HepG2 (cell line): Measurements from ENCODE around the gene COASY. TPM values are rescaled to one million over a fixed set of nuclear protein-coding genes. Genes with fewer than 3 reads are reported as not detected.

Experiments
- ATAC-seq: fragments of 200-7000 bp; cut with Tn5 transposase; 3 replicates; pipeline ENCODE4 v1.9.1; 2020; ENCODE audit warnings: mild to moderate bottlenecking, moderate library complexity
- BruUV-seq: library from RNA; stranded (reverse); fragments of 400-500 nt; replicated peaks from 2 replicates; lab custom pipeline; 2021; lab: Mats Ljungman, UMichigan
- CTCF ChIA-PET: fragments of 300-600 bp; formaldehyde crosslinking; extraction: SDS; loops from one replicate; lab custom pipeline; 2021; ENCODE audit warnings: low total read pairs, inconsistent platforms, low intra/inter-chr PET ratio; lab: Yijun Ruan, JAX
- POLR2A ChIA-PET: fragments of 350-600 bp; sonication (Branson Sonifier 250); formaldehyde crosslinking; loops from one replicate; lab custom pipeline; 2020; ENCODE audit warnings: antibody characterized with exemption, inconsistent platforms; lab: Yijun Ruan, JAX
- DNase-seq: peaks from one replicate; pipeline ENCODE4 v3.0.0-alpha.2; 2015; ENCODE audit warnings: low spot score
- FAIRE-seq: peaks from 3 replicates; lab custom pipeline; 2011; peaks lifted over from hg19 to GRCh38; lab: Jason Lieb, UNC
- H2AFZ ChIP-seq: one replicate; pipeline ENCODE4 v1.6.1; 2011; ENCODE audit warnings: low read length, inconsistent platforms
- H3K27ac ChIP-seq: fragments of 300-600 bp; 3 replicates; pipeline ENCODE4 v1.8.0; 2011; ENCODE audit warnings: mixed run types, mild to moderate bottlenecking, mixed read lengths, low read length, inconsistent platforms; ENCODE audit not compliant: insufficient read depth; ENCODE audit errors: extremely low read length
- H3K27me3 ChIP-seq, 2 experiments: fragments of 200-600 bp in 1 of 2; 2 replicates in 1 of 2; 3 replicates in 1 of 2; pipeline versions ENCODE4 v1.6.0 to v1.8.0; 2011; ENCODE audit warnings: low read length in 2 of 2, mild to moderate bottlenecking in 2 of 2, moderate library complexity in 2 of 2, inconsistent platforms in 1 of 2; ENCODE audit not compliant: insufficient read depth in 2 of 2, control insufficient read depth in 1 of 2
- H3K36me3 ChIP-seq, 2 experiments: fragments of 200-600 bp in 1 of 2; replicated peaks in 1 of 2; 2 replicates in 1 of 2; 3 replicates in 1 of 2; pipeline versions ENCODE4 v1.5.1 to v1.8.0; 2011; ENCODE audit warnings: low read length in 2 of 2, inconsistent platforms in 1 of 2; ENCODE audit not compliant: insufficient read depth in 2 of 2, control insufficient read depth in 1 of 2
- H3K4me1 ChIP-seq: 2 replicates; pipeline ENCODE4 v1.5.1; 2012; ENCODE audit warnings: low read length, inconsistent platforms; ENCODE audit not compliant: insufficient read depth
- H3K4me2 ChIP-seq: 2 replicates; pipeline ENCODE4 v1.6.0; 2011; ENCODE audit warnings: low read depth, low read length, inconsistent platforms
- H3K4me3 ChIP-seq, 3 experiments: fragments of 200-600 bp in 1 of 3; sonication (generic), shearing (Covaris generic) in 1 of 3; replicated peaks in 1 of 3; 2 replicates each; pipeline ENCODE4 v1.5.1; 2011 to 2016; ENCODE audit warnings: low read length in 3 of 3, inconsistent platforms in 2 of 3, low read depth in 2 of 3, mild to moderate bottlenecking in 2 of 3, control low read depth in 1 of 3, mixed read lengths in 1 of 3; ENCODE audit not compliant: insufficient read depth in 1 of 3
- H3K79me2 ChIP-seq: one replicate; pipeline ENCODE4 v1.6.1; 2011; ENCODE audit warnings: low read length, inconsistent platforms; ENCODE audit not compliant: insufficient read depth
- H3K9ac ChIP-seq: 2 replicates; pipeline ENCODE4 v1.6.0; 2011; ENCODE audit warnings: mild to moderate bottlenecking, low read depth, low read length, inconsistent platforms; ENCODE audit not compliant: insufficient read depth
- H3K9me3 ChIP-seq: 2 replicates; pipeline ENCODE4 v1.5.1; 2012; ENCODE audit warnings: mild to moderate bottlenecking, low read length
- H4K20me1 ChIP-seq: 2 replicates; pipeline ENCODE4 v1.6.0; 2011; ENCODE audit warnings: inconsistent platforms, mild to moderate bottlenecking, low read length, moderate library complexity; ENCODE audit not compliant: insufficient read depth
- ARNTL ChIP-seq: sonication (generic); formaldehyde crosslinking; IDR thresholded peaks from 2 replicates; pipeline ENCODE4 v1.4.0; 2020; ENCODE audit warnings: mild to moderate bottlenecking, missing genetic modification reagents
- DNMT1 ChIP-seq: sonication (generic); formaldehyde crosslinking; IDR thresholded peaks from 2 replicates; pipeline ENCODE4 v1.5.1; 2020; ENCODE audit warnings: mild to moderate bottlenecking, missing genetic modification reagents
- EHMT2 ChIP-seq: fragments of 200-600 bp; sonication (generic); IDR thresholded peaks from 2 replicates; pipeline ENCODE4 v1.7.0; 2017; ENCODE audit warnings: antibody characterized with exemption, low read depth, low read length, borderline replicate concordance
- FOXO1 ChIP-seq: sonication (generic); formaldehyde crosslinking; IDR thresholded peaks from 2 replicates; pipeline ENCODE4 v1.4.0; 2020; ENCODE audit warnings: missing genetic modification reagents
- KLF16 ChIP-seq, 2 experiments: sonication (generic) in 1 of 2; formaldehyde crosslinking in 1 of 2; IDR thresholded peaks; 2 replicates each; pipeline versions ENCODE4 v1.6.1 to v1.8.0; 2016 to 2023; ENCODE audit warnings: missing genetic modification reagents in 2 of 2, missing compliant biosample characterization in 1 of 2
- MATR3 ChIP-seq: sonication (generic); formaldehyde crosslinking; IDR thresholded peaks from 2 replicates; pipeline ENCODE4 v1.4.0; 2020; ENCODE audit warnings: missing genetic modification reagents
- SMAD9 ChIP-seq: sonication (generic); formaldehyde crosslinking; IDR thresholded peaks from 2 replicates; pipeline ENCODE4 v1.5.1; 2020; ENCODE audit warnings: mild to moderate bottlenecking, missing genetic modification reagents
- ZNF546 ChIP-seq: sonication (generic); formaldehyde crosslinking; conservative IDR thresholded peaks from 2 replicates; pipeline ENCODE4 v1.8.1; 2023; ENCODE audit warnings: mild to moderate bottlenecking, missing genetic modification reagents
- ZNF749 ChIP-seq: sonication (generic); formaldehyde crosslinking; IDR thresholded peaks from 2 replicates; pipeline ENCODE4 v1.8.0; 2022; ENCODE audit warnings: mild to moderate bottlenecking, missing genetic modification reagents, moderate library complexity, borderline replicate concordance
- ZNF782 ChIP-seq: sonication (generic); formaldehyde crosslinking; IDR thresholded peaks from 2 replicates; pipeline ENCODE4 v1.4.0; 2020; ENCODE audit warnings: missing genetic modification reagents, mild to moderate bottlenecking, borderline replicate concordance
- ZZZ3 ChIP-seq: sonication (generic); formaldehyde crosslinking; IDR thresholded peaks from 2 replicates; pipeline ENCODE4 v1.4.0; 2020; ENCODE audit warnings: missing genetic modification reagents, mild to moderate bottlenecking, borderline replicate concordance
- WGBS: methylation state at CpG from one replicate; pipeline ENCODE4 v1.1.6; 2017; ENCODE audit warnings: low lambda C conversion rate; 5-methylcytosine and 5-hydroxymethylcytosine counted together
- in situ Hi-C: cut with HindIII; loops from 2 replicates; pipeline ENCODE4 v1.10.0; 2017; ENCODE audit warnings: low pct_unique_long_range_greater_than_20kb; ENCODE audit not compliant: extremely low pct_ligation_motif_present
- intact Hi-C: fragments of 100-400 bp; cut with micrococcal nuclease; formaldehyde crosslinking; loops from one replicate; pipeline ENCODE4 v1.10.0; 2022; ENCODE audit not compliant: unreplicated experiment
- polyA plus RNA-seq, 8 experiments: library from polyadenylated mRNA; depleted of rRNA in 3 of 8; stranded (reverse) in 7 of 8; unstranded in 1 of 8; fragments of >200 nt; fragmentation: Illumina TruSeq in 4 of 8; extraction: Trizol in 4 of 8; gene quantifications; 2 replicates each; pipeline versions ENCODE4 v1.2.1 to v1.2.3, GENCODE V29; 2011 to 2016; ENCODE audit warnings: low read depth in 4 of 8, missing spikeins in 1 of 8, mixed read lengths in 1 of 8; ENCODE audit not compliant: insufficient read depth in 1 of 8
- total RNA-seq, 5 experiments: library from RNA; depleted of rRNA; stranded (reverse); fragments of >200 nt; fragmentation: Illumina TruSeq; extraction: Trizol; gene quantifications; 2 replicates each; pipeline ENCODE4 v1.2.3, GENCODE V29; 2016; ENCODE audit warnings: low read depth in 1 of 5
- TF ChIP-seq, protein P1 (sequence below): sonication (generic); formaldehyde crosslinking; IDR thresholded peaks from 2 replicates; pipeline ENCODE4 v1.4.0; 2020; ENCODE audit warnings: missing genetic modification reagents, borderline replicate concordance
- TF ChIP-seq, protein P2 (sequence below): sonication (generic); formaldehyde crosslinking; IDR thresholded peaks from 2 replicates; pipeline ENCODE4 v1.5.1; 2020; ENCODE audit warnings: mild to moderate bottlenecking, missing genetic modification reagents
- TF ChIP-seq, protein P3 (sequence below): sonication (generic); formaldehyde crosslinking; IDR thresholded peaks from 2 replicates; pipeline ENCODE4 v1.9.0; 2021; ENCODE audit warnings: missing genetic modification reagents, mild to moderate bottlenecking, borderline replicate concordance

The COASY gene
- total and polyA plus RNA-seq, 2 of the 13 experiments (the other 11 are each of a cell fraction or from before 2014, with no cell fraction given): 90.7 to 125 TPM

DNA sequence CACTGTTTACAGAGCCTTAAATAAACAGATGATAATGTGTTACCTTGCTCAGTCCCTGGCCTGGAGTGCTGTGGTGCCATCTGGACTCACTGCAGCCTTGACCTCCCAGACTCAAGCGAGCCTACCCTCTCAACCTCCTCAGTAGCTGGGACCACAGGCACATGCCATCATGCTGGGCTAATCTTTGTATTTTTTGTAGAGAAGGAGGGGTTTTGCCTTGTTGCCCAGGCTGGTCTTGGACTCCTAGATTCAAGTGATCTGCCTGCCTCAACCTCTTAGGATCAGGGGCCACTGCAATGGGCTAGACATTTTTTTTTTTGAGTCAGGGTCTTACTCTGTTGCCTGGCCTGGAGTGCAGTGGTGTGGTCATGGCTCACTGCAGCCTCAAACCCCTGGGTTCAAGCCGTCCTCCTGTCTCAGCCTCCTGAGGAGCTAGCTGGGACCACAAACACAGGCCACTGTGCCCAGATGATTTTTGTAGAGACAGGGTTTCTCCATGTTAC lies 30.9 kb upstream of the COASY start:
- H3K9ac ChIP-seq: peak overlapping the region; percentile 76
- no peaks in the 10 kb centered on the region for H3K36me3 ChIP-seq
- H3K27me3 ChIP-seq: no peaks in the 10 kb centered on the region
- H3K4me2 ChIP-seq: peak overlapping the region; percentile 85
- 4% methylated on average over 2 of the region's 2 CpGs for WGBS
- peak overlapping the region in 1 of 3 experiments; percentile 68; a peak in 2 of 6 replicates for H3K4me3 ChIP-seq
- H3K27ac ChIP-seq: peak overlapping the region; percentile 94
- ATAC-seq (peak; percentile 81), FAIRE-seq (peak; percentile 84), DNase-seq (peak; percentile 99)
- in situ Hi-C loops (no loop called here), intact Hi-C loops (no loop called here)
- peaks cover 88% of the 10 kb centered on the region for H3K4me1 ChIP-seq
- POLR2A ChIA-PET: interaction anchor here (0.8 to 5.3 kb wide), 16 partner anchors 9 to 282 kb away, joined by 3 to 67 read pairs (median 8); partner anchors contain the start of genes MLX, RETREG3, STAT3 and TUBG1
- CTCF ChIA-PET: interaction anchor here (0.5 to 1.5 kb wide), 2 partner anchors 14 to 26 kb away, joined by 3 to 8 read pairs; no protein-coding TSS in a partner anchor
- peaks cover 6% of the 10 kb centered on the region for H3K79me2 ChIP-seq
- H4K20me1 ChIP-seq: no peaks in the 10 kb centered on the region
- no TSS peak for BruUV-seq
- H2AFZ ChIP-seq: no peak overlapping the region
- H3K9me3 ChIP-seq: no peaks in the 10 kb centered on the region
- TF ChIP-seq FOXO1 (CRISPR knock-in tag) (peak; percentile 91), ZZZ3 (CRISPR knock-in tag) (no peak), DNMT1 (CRISPR knock-in tag) (no peak; the same call in 1 of the 2 replicates), ZNF749 (CRISPR knock-in tag) (peak; percentile 53; the same call in 1 of the 2 replicates), ZNF546 (CRISPR knock-in tag) (no peak), KLF16 (CRISPR knock-in tag; IDR thresholded peaks at IDR 0.05) (peak in 1 of 2 experiments; percentile 78; a peak in 2 of 4 replicates), ARNTL (CRISPR knock-in tag) (peak; percentile 85), EHMT2 (no peak; the same call in none of the 2 replicates), ZNF782 (no peak; the same call in 1 of the 2 replicates), SMAD9 (CRISPR knock-in tag) (no peak), MATR3 (CRISPR knock-in tag) (no peak)
- TF ChIP-seq, protein P1, sequence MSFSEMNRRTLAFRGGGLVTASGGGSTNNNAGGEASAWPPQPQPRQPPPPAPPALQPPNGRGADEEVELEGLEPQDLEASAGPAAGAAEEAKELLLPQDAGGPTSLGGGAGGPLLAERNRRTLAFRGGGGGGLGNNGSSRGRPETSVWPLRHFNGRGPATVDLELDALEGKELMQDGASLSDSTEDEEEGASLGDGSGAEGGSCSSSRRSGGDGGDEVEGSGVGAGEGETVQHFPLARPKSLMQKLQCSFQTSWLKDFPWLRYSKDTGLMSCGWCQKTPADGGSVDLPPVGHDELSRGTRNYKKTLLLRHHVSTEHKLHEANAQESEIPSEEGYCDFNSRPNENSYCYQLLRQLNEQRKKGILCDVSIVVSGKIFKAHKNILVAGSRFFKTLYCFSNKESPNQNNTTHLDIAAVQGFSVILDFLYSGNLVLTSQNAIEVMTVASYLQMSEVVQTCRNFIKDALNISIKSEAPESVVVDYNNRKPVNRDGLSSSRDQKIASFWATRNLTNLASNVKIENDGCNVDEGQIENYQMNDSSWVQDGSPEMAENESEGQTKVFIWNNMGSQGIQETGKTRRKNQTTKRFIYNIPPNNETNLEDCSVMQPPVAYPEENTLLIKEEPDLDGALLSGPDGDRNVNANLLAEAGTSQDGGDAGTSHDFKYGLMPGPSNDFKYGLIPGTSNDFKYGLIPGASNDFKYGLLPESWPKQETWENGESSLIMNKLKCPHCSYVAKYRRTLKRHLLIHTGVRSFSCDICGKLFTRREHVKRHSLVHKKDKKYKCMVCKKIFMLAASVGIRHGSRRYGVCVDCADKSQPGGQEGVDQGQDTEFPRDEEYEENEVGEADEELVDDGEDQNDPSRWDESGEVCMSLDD (CRISPR knock-in tag): no peak
- TF ChIP-seq, protein P2, sequence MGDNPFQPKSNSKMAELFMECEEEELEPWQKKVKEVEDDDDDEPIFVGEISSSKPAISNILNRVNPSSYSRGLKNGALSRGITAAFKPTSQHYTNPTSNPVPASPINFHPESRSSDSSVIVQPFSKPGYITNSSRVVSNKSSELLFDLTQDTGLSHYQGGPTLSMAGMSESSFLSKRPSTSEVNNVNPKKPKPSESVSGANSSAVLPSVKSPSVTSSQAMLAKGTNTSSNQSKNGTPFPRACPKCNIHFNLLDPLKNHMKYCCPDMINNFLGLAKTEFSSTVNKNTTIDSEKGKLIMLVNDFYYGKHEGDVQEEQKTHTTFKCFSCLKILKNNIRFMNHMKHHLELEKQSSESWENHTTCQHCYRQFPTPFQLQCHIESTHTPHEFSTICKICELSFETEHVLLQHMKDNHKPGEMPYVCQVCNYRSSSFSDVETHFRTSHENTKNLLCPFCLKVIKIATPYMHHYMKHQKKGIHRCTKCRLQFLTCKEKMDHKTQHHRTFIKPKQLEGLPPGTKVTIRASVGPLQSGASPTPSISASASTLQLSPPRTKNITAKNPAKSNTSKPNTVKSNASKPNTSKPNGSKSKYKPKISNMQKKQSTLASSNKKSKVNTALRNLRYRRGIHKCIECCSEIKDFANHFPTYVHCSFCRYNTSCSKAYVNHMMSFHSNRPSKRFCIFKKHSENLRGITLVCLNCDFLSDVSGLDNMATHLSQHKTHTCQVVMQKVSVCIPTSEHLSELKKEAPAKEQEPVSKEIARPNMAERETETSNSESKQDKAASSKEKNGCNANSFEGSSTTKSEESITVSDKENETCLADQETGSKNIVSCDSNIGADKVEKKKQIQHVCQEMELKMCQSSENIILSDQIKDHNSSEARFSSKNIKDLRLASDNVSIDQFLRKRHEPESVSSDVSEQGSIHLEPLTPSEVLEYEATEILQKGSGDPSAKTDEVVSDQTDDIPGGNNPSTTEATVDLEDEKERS (CRISPR knock-in tag): no peak
- TF ChIP-seq, protein P3, sequence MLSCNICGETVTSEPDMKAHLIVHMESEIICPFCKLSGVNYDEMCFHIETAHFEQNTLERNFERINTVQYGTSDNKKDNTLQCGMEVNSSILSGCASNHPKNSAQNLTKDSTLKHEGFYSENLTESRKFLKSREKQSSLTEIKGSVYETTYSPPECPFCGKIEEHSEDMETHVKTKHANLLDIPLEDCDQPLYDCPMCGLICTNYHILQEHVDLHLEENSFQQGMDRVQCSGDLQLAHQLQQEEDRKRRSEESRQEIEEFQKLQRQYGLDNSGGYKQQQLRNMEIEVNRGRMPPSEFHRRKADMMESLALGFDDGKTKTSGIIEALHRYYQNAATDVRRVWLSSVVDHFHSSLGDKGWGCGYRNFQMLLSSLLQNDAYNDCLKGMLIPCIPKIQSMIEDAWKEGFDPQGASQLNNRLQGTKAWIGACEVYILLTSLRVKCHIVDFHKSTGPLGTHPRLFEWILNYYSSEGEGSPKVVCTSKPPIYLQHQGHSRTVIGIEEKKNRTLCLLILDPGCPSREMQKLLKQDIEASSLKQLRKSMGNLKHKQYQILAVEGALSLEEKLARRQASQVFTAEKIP: no peak
